T-helper 2 cell treated with Interferon-gamma antibody and Interleukin-4, amounts not matched to agents 100 ng/mL and 5 ng/mL, for 36 hours (primary cell): ENCODE data around the gene NEUROD4. TPM values are rescaled to one million over a fixed set of nuclear protein-coding genes. Genes with fewer than 3 reads are reported as not detected.

Source experiments
- intact Hi-C: fragments of 100-400 bp; cut with micrococcal nuclease; formaldehyde crosslinking; loops from one replicate; pipeline ENCODE4 v1.15.1; 2023
- total RNA-seq: library from RNA; stranded (reverse); gene quantifications from 2 replicates; pipeline ENCODE4 v1.2.3, GENCODE V29; 2022

NEUROD4 gene
- total RNA-seq, 1 donor from 2014 or later, result not detected

DNA sequence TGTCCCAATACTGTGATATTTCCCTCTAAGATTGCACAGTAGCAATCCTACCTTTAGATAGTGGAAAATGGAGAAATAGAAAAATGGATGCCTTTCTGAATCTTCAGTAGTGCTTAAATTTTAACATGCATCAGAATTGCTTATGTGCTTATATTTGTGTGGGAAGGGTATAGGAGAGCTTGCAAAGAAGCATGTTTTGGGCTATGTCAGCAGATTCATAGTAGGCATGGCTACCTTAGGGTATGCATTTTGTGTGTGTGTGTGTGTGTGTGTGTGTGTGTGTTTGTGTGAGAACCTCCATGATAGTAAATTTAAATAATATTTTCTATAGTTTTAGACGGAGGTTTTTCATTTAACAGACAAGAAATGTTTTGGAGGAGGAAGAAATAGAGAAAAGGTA, 38.3 kb downstream of the NEUROD4 start:
- intact Hi-C loops, result no loop called here

DNA sequence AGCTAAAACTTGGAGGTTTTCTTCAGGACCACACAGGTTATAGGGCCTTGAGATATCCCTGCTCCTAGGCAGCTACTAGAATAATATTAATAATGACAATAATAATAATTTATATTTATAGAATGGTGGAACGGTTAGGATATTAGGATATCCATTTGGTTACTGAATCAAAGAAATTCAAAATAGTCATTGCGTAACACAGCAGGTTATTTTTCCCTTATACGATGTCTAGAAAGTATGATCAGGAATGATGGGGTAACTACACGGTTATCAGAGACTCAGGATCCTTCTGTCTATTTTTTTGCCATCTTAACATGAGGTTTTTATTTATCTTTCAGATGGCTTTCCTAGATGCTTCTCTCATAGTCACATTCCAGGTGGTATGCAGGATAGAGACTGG, 39.0 kb downstream of the NEUROD4 start:
- intact Hi-C loops, result no loop called here

DNA sequence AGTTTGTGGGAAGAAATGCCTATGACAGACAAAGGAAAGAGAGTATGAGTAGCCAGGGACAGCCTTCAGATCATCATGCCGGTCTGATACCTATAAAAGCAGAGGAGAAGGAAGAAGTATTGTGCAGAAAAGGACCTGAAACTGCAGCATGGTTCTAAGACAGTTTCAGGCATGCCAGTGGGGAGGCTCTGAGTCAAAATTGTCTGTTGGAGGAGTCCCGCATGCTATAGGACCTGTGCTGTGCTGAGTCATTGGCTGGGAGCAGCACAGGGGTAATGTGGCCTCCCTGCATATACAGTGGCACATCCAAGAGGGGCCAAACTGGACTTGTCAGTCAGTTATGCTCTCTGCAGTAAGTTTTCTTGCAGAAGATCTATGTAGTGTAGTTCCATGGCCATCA, 40.7 kb downstream of the NEUROD4 start:
- intact Hi-C loops, result no loop called here

- intact Hi-C loops, result no loop called here
These were observed 41.2 kb downstream of the NEUROD4 start for GRCh38 chr12:55061024-55061423.

DNA sequence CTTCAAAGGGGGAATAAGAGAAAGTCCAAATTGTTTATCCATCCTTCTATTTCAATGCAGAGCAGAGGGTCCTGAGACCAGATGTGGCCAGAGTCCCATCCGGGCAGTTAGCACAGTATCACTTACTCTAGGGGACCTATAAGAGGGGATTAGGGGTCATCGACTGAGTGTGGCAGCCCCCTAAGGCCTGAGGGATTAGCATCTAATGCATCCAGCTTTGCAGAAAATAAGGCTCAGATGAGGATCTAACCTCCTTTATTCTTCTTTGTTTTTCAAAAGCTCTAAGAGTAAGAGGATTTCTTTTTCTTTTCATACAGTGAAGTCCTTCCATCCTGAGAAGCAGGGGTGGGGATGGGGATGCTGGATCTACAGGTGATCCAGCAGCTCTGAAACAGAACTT, 43.5 kb downstream of the NEUROD4 start:
- intact Hi-C loops, result no loop called here

DNA sequence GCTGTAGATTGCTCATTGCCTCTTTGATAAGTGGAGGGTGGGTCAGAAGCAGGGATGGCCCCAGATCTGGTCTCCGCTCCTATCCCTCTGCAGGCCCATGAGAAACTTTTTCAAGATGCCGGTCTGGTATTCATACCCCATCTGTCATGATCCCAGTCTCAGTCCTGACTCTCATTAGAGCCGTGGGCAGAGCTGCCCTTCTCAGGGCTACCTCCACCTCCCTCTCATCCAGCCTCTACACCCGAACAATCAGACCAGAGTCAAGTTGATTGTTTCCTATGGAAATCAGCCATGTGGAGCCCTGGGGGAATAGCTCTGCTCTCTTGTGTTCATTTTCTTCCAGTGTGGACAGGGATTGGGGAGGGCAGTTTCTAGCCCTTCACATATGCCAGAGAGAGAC, 45.8 kb downstream of the NEUROD4 start:
- intact Hi-C loops, result no loop called here

DNA sequence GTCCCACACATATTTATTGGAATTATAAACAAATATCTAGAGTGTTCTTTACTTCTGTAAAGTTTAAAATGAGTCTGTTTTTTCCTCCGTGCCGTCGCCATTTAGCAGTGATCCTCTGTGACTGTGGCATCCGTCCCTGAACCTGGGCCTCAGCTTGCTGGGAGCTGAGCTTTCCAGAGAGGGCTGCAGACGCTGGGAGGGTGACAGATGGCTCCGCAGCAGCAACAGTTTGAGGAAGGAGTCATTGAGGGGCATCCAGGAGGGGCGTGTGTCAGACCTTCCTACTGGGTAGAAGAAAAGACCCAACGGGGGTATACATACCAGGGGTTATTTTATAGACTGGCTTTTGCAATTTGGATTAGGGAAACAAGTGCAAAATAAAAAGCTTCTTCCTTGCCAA, 47.9 kb downstream of the NEUROD4 start:
- intact Hi-C loops, result loop anchor here (1.0 kb wide), 1 partner anchor 74 kb away; no protein-coding TSS in a partner anchor

- intact Hi-C loops, result loop anchor here (1.0 kb wide), 1 partner anchor 75 kb away; no protein-coding TSS in a partner anchor
These were observed 48.7 kb downstream of the NEUROD4 start for GRCh38 chr12:55068416-55069010.

GRCh38 chr12:55072083-55072482, 52.3 kb downstream of the NEUROD4 start:
- intact Hi-C loops, result loop anchor here (1.0 kb wide), 3 partner anchors 79 to 370 kb away; partner anchors contain the start of gene MUCL1

DNA sequence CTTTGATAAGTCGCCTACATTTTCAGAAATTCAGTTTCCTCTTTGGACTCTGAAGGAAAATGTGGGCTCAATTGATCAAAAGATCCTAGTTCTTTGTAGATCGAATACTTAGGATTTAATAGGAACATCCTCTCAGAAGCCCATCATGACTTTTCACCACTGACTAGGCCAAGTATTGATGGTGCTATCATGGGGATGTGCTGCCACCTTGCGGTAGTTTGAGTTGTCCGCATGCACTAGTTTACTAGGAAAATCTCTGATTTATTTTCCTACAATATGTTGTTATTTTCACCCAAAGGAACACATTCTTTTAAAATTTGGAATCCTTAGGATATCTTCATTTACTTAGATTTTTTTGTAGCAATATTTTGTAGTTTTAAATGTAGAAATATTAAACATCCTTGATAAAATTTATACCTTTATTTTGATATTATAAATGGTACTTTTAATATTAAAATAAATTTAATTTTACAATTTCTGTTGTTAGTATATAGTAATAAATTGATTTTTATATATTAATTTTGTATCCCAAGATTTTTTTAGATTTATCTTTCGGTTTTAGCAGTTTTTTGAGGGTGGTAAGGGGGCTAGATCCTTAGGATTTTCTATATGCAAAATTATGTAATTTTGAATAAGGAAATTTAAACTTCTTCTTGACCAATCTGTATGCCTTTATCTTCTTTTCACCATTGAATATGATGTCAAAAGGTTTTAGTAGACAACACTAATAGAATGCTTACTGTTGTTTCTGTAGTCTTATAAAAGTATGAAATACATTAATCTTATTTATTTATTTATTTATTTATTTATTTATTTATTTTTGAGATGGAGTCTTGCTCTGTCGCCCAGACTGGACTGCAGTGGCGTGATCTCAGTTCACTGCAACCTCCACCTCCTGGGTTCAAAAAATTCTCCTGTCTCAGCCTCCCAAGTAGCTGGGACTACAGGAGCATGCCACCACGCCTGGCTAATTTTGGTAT, 53.6 kb downstream of the NEUROD4 start:
- intact Hi-C loops, result loop anchor here (1.0 kb wide), 2 partner anchors 324 to 350 kb away; no protein-coding TSS in a partner anchor

- intact Hi-C loops, result no loop called here
These were observed 55.0 kb downstream of the NEUROD4 start for GRCh38 chr12:55074806-55075205.

Other genes starting within 250 kb of the NEUROD4 start
- not detected in 2 replicates for gene MUCL1, start 165.5 kb upstream of the NEUROD4 start, total RNA-seq
- gene TESPA1, start 35.2 kb upstream of the NEUROD4 start, total RNA-seq, result 221 and 225 TPM in 2 replicates
- gene OR9K2, start 106.4 kb downstream of the NEUROD4 start, total RNA-seq, result not detected in 2 replicates
- not detected in 2 replicates for gene OR10A7, start 201.1 kb downstream of the NEUROD4 start, total RNA-seq
- gene OR6C74, start 224.6 kb downstream of the NEUROD4 start, total RNA-seq, result not detected in 2 replicates